HG03108 (cell line): ENCODE data around the gene SLC6A8.
"Not testable (repeated sequence)": the region's sequence is repeated elsewhere in the genome, so short reads cannot be mapped to it uniquely, and the experiment has no call there.

ENCODE experiments used
- ATAC-seq: cut with Tn5 transposase; IDR thresholded peaks from one replicate; pipeline ENCODE4 v1.9.1; 2021; ENCODE audit warnings: moderate library complexity; ENCODE audit not compliant: unreplicated experiment

Gene SLC6A8

DNA sequence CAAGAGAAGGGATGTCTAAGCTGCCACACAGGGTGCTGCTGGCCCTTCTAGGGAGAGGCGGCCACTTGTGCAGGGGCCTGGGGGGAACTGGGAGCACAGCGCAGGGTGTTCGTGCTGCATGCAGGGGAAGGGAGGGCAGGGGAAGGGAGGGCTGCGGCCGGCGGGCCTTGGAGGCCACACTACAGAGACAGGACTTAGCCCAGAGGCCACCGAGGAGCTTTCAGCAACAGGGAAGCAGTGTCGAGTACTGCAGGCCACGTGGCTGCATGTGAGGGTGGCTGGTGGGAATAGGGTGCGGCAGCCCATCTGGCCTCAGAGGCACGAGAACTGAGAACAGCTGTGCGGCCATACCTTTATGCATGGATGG, 57.3 kb downstream of the SLC6A8 start:
- not testable (repeated sequence) for ATAC-seq
